H9 (cell line): ENCODE measurements around the gene LRP8. TPM values are rescaled to one million over a fixed set of nuclear protein-coding genes. Genes with fewer than 3 reads are reported as not detected.

Source experiments
- DNase-seq: peaks from one replicate; pipeline ENCODE4 v3.0.0-alpha.2; 2017
- H2AFZ ChIP-seq: one replicate; pipeline ENCODE4 v1.6.1; 2013; ENCODE audit warnings: mild to moderate bottlenecking, low read length, control low read depth, moderate library complexity
- H2AK5ac ChIP-seq: 2 replicates; pipeline ENCODE4 v1.6.1; 2013; ENCODE audit warnings: low read length, control low read depth, mixed read lengths; ENCODE audit not compliant: insufficient read length
- H2BK120ac ChIP-seq: one replicate; pipeline ENCODE4 v1.6.1; 2013; ENCODE audit warnings: low read depth, mild to moderate bottlenecking, low read length, control low read depth, inconsistent platforms; ENCODE audit not compliant: poor library complexity, severe bottlenecking
- H2BK12ac ChIP-seq: 2 replicates; pipeline ENCODE4 v1.6.1; 2013; ENCODE audit warnings: low read length, control low read depth, mixed read lengths, low read depth; ENCODE audit not compliant: insufficient read length
- H2BK15ac ChIP-seq: 2 replicates; pipeline ENCODE4 v1.6.1; 2013; ENCODE audit warnings: low read depth, low read length, control low read depth
- H2BK20ac ChIP-seq: one replicate; pipeline ENCODE4 v1.6.1; 2013; ENCODE audit warnings: low read depth, mild to moderate bottlenecking, low read length, control low read depth, inconsistent platforms; ENCODE audit not compliant: poor library complexity, severe bottlenecking
- H2BK5ac ChIP-seq: 2 replicates; pipeline ENCODE4 v1.6.1; 2013; ENCODE audit warnings: low read length, control low read depth, mixed read lengths; ENCODE audit not compliant: insufficient read length
- H3K14ac ChIP-seq: 2 replicates; pipeline ENCODE4 v1.6.1; 2013; ENCODE audit warnings: low read length, control low read depth; ENCODE audit not compliant: insufficient read depth
- H3K18ac ChIP-seq: 2 replicates; pipeline ENCODE4 v1.6.1; 2013; ENCODE audit warnings: low read depth, mild to moderate bottlenecking, mixed read lengths, low read length, control low read depth; ENCODE audit not compliant: insufficient read length
- H3K23ac ChIP-seq: 2 replicates; pipeline ENCODE4 v1.6.1; 2013; ENCODE audit warnings: low read length, control low read depth, mixed read lengths, low read depth; ENCODE audit not compliant: insufficient read length
- H3K23me2 ChIP-seq: 2 replicates; pipeline ENCODE4 v1.6.1; 2013; ENCODE audit warnings: low read depth, mild to moderate bottlenecking, mixed read lengths, low read length, control low read depth; ENCODE audit not compliant: insufficient read length, poor library complexity, severe bottlenecking
- H3K27ac ChIP-seq: 2 replicates; pipeline ENCODE4 v1.5.1; 2013; ENCODE audit warnings: low read length, control low read depth, mixed read lengths, low read depth; ENCODE audit not compliant: insufficient read length
- H3K27me3 ChIP-seq: 2 replicates; pipeline ENCODE4 v1.6.1; 2013; ENCODE audit warnings: low read length, control low read depth, inconsistent platforms; ENCODE audit not compliant: insufficient read depth
- H3K4ac ChIP-seq: 2 replicates; pipeline ENCODE4 v1.6.1; 2013; ENCODE audit warnings: low read depth, mild to moderate bottlenecking, control low read depth, inconsistent platforms, low read length, moderate library complexity
- H3K4me1 ChIP-seq: 2 replicates; pipeline ENCODE4 v1.6.1; 2013; ENCODE audit warnings: low read length, control low read depth, inconsistent platforms; ENCODE audit not compliant: insufficient read depth
- H3K4me2 ChIP-seq: 2 replicates; pipeline ENCODE4 v1.6.1; 2013; ENCODE audit warnings: low read length, control low read depth, mixed read lengths; ENCODE audit not compliant: insufficient read length, insufficient read depth
- H3K56ac ChIP-seq: 2 replicates; pipeline ENCODE4 v1.6.1; 2013; ENCODE audit warnings: low read depth, mild to moderate bottlenecking, mixed read lengths, low read length, control low read depth; ENCODE audit not compliant: insufficient read length
- H3K79me1 ChIP-seq: 2 replicates; pipeline ENCODE4 v1.6.1; 2013; ENCODE audit warnings: low read depth, mild to moderate bottlenecking, moderate library complexity, low read length, control low read depth, inconsistent platforms; ENCODE audit not compliant: insufficient read depth, poor library complexity, severe bottlenecking
- H3K79me2 ChIP-seq: 2 replicates; pipeline ENCODE4 v1.6.1; 2013; ENCODE audit warnings: low read length, control low read depth, inconsistent platforms; ENCODE audit not compliant: insufficient read depth
- H3K9ac ChIP-seq: 2 replicates; pipeline ENCODE4 v1.6.1; 2013; ENCODE audit warnings: low read length, control low read depth, mixed read lengths; ENCODE audit not compliant: insufficient read length; ENCODE audit errors: extremely low read depth
- H3K9me3 ChIP-seq: one replicate; pipeline ENCODE4 v1.6.1; 2013; ENCODE audit warnings: low read depth, low read length, inconsistent platforms; ENCODE audit not compliant: control insufficient read depth
- H3T11ph ChIP-seq: one replicate; pipeline ENCODE4 v1.6.1; 2013; ENCODE audit warnings: mild to moderate bottlenecking, low read length, control low read depth, inconsistent platforms
- H4K20me1 ChIP-seq: one replicate; pipeline ENCODE4 v1.6.1; 2013; ENCODE audit not compliant: control insufficient read depth, insufficient read length, insufficient read depth
- H4K5ac ChIP-seq: 2 replicates; pipeline ENCODE4 v1.6.1; 2013; ENCODE audit warnings: low read depth, mild to moderate bottlenecking, mixed read lengths, low read length, control low read depth; ENCODE audit not compliant: insufficient read length
- H4K8ac ChIP-seq: replicated peaks from 2 replicates; pipeline ENCODE4 v1.6.1; 2013; ENCODE audit warnings: low read length, control low read depth, mixed read lengths, low read depth; ENCODE audit not compliant: insufficient read length
- H4K91ac ChIP-seq: 2 replicates; pipeline ENCODE4 v1.6.1; 2013; ENCODE audit warnings: low read depth, mild to moderate bottlenecking, moderate library complexity, mixed read lengths, low read length, control low read depth; ENCODE audit not compliant: insufficient read length
- H3K27ac Mint-ChIP-seq, 3 experiments: 2 replicates in 2 of 3; 3 replicates in 1 of 3; pipeline ENCODE4 v1.8.0; 2020 to 2021; ENCODE audit warnings: mixed read lengths in 3 of 3, mild to moderate bottlenecking in 1 of 3, moderate library complexity in 1 of 3
- H3K27me3 Mint-ChIP-seq: 2 replicates; pipeline ENCODE4 v1.8.0; 2021; ENCODE audit warnings: low read depth, mild to moderate bottlenecking, moderate library complexity, mixed read lengths
- H3K36me3 Mint-ChIP-seq, 3 experiments: 2 replicates in 2 of 3; 3 replicates in 1 of 3; pipeline ENCODE4 v1.8.0; 2020 to 2021; ENCODE audit warnings: low read depth in 3 of 3, mixed read lengths in 3 of 3; ENCODE audit not compliant: insufficient read depth in 1 of 3
- H3K4me1 Mint-ChIP-seq, 2 experiments: 2 replicates each; pipeline ENCODE4 v1.8.0; 2020; ENCODE audit warnings: mixed read lengths in 2 of 2
- H3K4me3 Mint-ChIP-seq, 2 experiments: 2 replicates in 1 of 2; 3 replicates in 1 of 2; pipeline ENCODE4 v1.8.0; 2020 to 2021; ENCODE audit warnings: mild to moderate bottlenecking in 2 of 2, mixed read lengths in 2 of 2, moderate library complexity in 1 of 2
- H3K9me3 Mint-ChIP-seq, 2 experiments: 2 replicates in 1 of 2; 3 replicates in 1 of 2; pipeline ENCODE4 v1.8.0; 2020; ENCODE audit warnings: mild to moderate bottlenecking in 2 of 2, mixed read lengths in 2 of 2, moderate library complexity in 1 of 2
- CTCF ChIP-seq: fragments of 200-600 bp; sonication (generic); conservative IDR thresholded peaks from 3 replicates; pipeline ENCODE4 v1.8.0; 2021; ENCODE audit warnings: antibody characterized with exemption, mild to moderate bottlenecking
- WGBS: extraction: QIAGEN DNeasy Blood & Tissue Kit; methylation state at CpG from one replicate; pipeline ENCODE4 v1.1.7; 2013; ENCODE audit warnings: missing lambda C conversion rate, low lambda C conversion rate, mixed read lengths; ENCODE audit not compliant: insufficient read length; ENCODE audit errors: extremely low coverage; 5-methylcytosine and 5-hydroxymethylcytosine counted together
- total RNA-seq: library from RNA; stranded (reverse); gene quantifications from 2 replicates; pipeline ENCODE4 v1.2.1, GENCODE V29; 2021

The LRP8 gene
- total RNA-seq, 1 experiment from 2014 or later: 78.6 TPM

- Histone ChIP-seq H3K27me3 (no peaks in the 10 kb centered on the region), H3T11ph (no peak overlapping the region), H3K23ac (no peak overlapping the region), H3K4me1 (peaks cover 2% of the 10 kb centered on the region; the same call in 1 of the 2 replicates), H3K23me2 (no peaks in the 10 kb centered on the region), H2AK5ac (no peak overlapping the region), H2BK120ac (no peak overlapping the region), H3K27ac (no peak overlapping the region), H3K14ac (no peak overlapping the region), H4K8ac (no peak overlapping the region), H2BK20ac (no peak overlapping the region), H4K5ac (no peak overlapping the region), H2BK5ac (no peak overlapping the region), H3K4ac (no peak overlapping the region), H3K9me3 (no peaks in the 10 kb centered on the region), H3K56ac (no peak overlapping the region), H3K79me2 (no peaks in the 10 kb centered on the region), H2BK15ac (no peak overlapping the region), H2AFZ (no peak overlapping the region), H4K91ac (no peak overlapping the region), H4K20me1 (no peaks in the 10 kb centered on the region), H2BK12ac (no peak overlapping the region), H3K79me1 (no peaks in the 10 kb centered on the region), H3K18ac (no peak overlapping the region), H3K4me2 (no peak overlapping the region), H3K9ac (no peak overlapping the region)
- H3K4me3 Mint-ChIP-seq: no peak overlapping the region
- H3K36me3 Mint-ChIP-seq: no peaks in the 10 kb centered on the region
- DNase-seq: peak; percentile 13
- H3K27me3 Mint-ChIP-seq: peaks cover 31% of the 10 kb centered on the region
- no CpG with 5 or more reads among the region's 6 CpGs for WGBS
- no peaks in the 10 kb centered on the region; a peak in 1 of 5 replicates for H3K9me3 Mint-ChIP-seq
- no peak for TF ChIP-seq CTCF
- peaks cover 21 to 36% of the 10 kb centered on the region in 2 experiments for H3K4me1 Mint-ChIP-seq
- no peak overlapping the region for H3K27ac Mint-ChIP-seq
Observed at GRCh38 chr1:53372501-53372951, 44.7 kb upstream of the LRP8 start.
